Stimulated activated CD4-positive, alpha-beta T cell treated with anti-CD3 and anti-CD28 coated beads, Interleukin-15, amount 100 ng/mL, for 48 hours (primary cell): ENCODE data around the gene MARCOL.
"Not testable (repeated sequence)": the region's sequence is repeated elsewhere in the genome, so short reads cannot be mapped to it uniquely, and the experiment has no call there.

Source experiments
- DNase-seq, 2 donors: peaks; one replicate each; pipeline ENCODE4 v3.0.0-alpha.2; 2020; ENCODE audit warnings: low read depth in 2 of 2

MARCOL gene

GRCh38 chr5:148267962-148268361 lies 29.6 kb downstream of the MARCOL start:
- DNase-seq = no peak

GRCh38 chr5:148268566-148268965 lies 30.2 kb downstream of the MARCOL start, which contains the start of gene SPINK13:
SPINK13 (plus strand) TSS chr5:148268794; CDS start chr5:148270073, 1,279 bp downstream.
- DNase-seq = no peak

- DNase-seq = not testable (repeated sequence)
Measured at GRCh38 chr5:148275129-148275528, 36.8 kb downstream of the MARCOL start.

- not testable (repeated sequence) for DNase-seq
Measured at GRCh38 chr5:148280893-148281292, 42.6 kb downstream of the MARCOL start.

- DNase-seq = not testable (repeated sequence)
Measured at GRCh38 chr5:148281336-148281735, 43.0 kb downstream of the MARCOL start.

GRCh38 chr5:148290271-148291195 lies 52.2 kb downstream of the MARCOL start:
- no peak for DNase-seq
